H1 (cell line): ENCODE results near the gene CSF2RB. TPM values are rescaled to one million over a fixed set of nuclear protein-coding genes. Genes with fewer than 3 reads are reported as not detected.

Experiments
- BACH1 ChIP-seq: IDR thresholded peaks from 2 replicates; pipeline ENCODE4 v1.6.1; 2012; ENCODE audit warnings: low read length, improper control_type of control experiment
- BRCA1 ChIP-seq: IDR thresholded peaks from 2 replicates; pipeline ENCODE4 v1.6.1; 2012; ENCODE audit warnings: low read depth, low read length, improper control_type of control experiment
- CBX8 ChIP-seq: fragments of 300-800, 300-1000 bp; sonication (generic); IDR thresholded peaks from 2 replicates; pipeline ENCODE4 v1.7.1; 2016; ENCODE audit warnings: low read depth, low read length, borderline replicate concordance
- CTCF ChIP-seq, 3 experiments: IDR thresholded peaks; 1 replicate in 2 of 3; 2 replicates in 1 of 3; pipeline versions ENCODE4 v1.5.1 to v1.6.1; 2011; ENCODE audit warnings: low read length in 3 of 3, mild to moderate bottlenecking in 3 of 3, inconsistent platforms in 2 of 3, low read depth in 1 of 3, moderate library complexity in 1 of 3; ENCODE audit not compliant: insufficient read depth in 1 of 3; ENCODE audit errors: control extremely low read depth in 1 of 3
- NRF1 ChIP-seq: IDR thresholded peaks from 2 replicates; pipeline ENCODE4 v1.6.1; 2011; ENCODE audit warnings: mild to moderate bottlenecking, low read depth, low read length, improper control_type of control experiment
- SAP30 ChIP-seq: fragments of 300-600 bp; sonication (generic); IDR thresholded peaks from 2 replicates; pipeline ENCODE4 v1.7.1; 2012; ENCODE audit warnings: low read length, moderate library complexity, mild to moderate bottlenecking, inconsistent platforms; ENCODE audit not compliant: insufficient read depth, insufficient replicate concordance
- SP4 ChIP-seq: IDR thresholded peaks from 2 replicates; pipeline ENCODE4 v1.6.1; 2012; ENCODE audit warnings: low read length, inconsistent platforms
- TBP ChIP-seq: IDR thresholded peaks from 2 replicates; pipeline ENCODE4 v1.6.1; 2011; ENCODE audit warnings: low read depth, low read length, improper control_type of control experiment
- polyA plus RNA-seq, 7 experiments: library from polyadenylated mRNA; depleted of rRNA in 3 of 7; stranded (reverse) in 5 of 7; unstranded in 2 of 7; fragments of >200 nt in 5 of 7; fragments of 200-250 nt in 2 of 7; gene quantifications; 1 replicate in 5 of 7; 2 replicates in 1 of 7; 4 replicates in 1 of 7; pipeline versions ENCODE4 v1.2.1 to v1.2.3, GENCODE V29; 2011 to 2013; ENCODE audit warnings: missing spikeins in 2 of 7, mixed read lengths in 2 of 7
- total RNA-seq: library from RNA; stranded (reverse); fragmentation: NEBNext Ultra II Directional; extraction: Animal tissue kit (Norgen Biotek cat#: 25700); gene quantifications from 2 replicates; pipeline ENCODE4 v1.2.1, GENCODE V29; 2021

Gene CSF2RB
- total and polyA plus RNA-seq, 2 of the 8 experiments (the other 6 are each of a cell fraction or from before 2014, with no cell fraction given) = not detected

GRCh38 chr22:36935313-36935610 is 21.8 kb downstream of the CSF2RB start (continued):
- TF ChIP-seq CTCF (IDR thresholded peaks at IDR 0.05; ENCODE audit: control extremely low read depth in 1 of 3, insufficient read depth in 1 of 3, low read depth in 1 of 3, low read length in 3 of 3) (no peak), TBP (no peak), BRCA1 (no peak), SP4 (no peak), BACH1 (no peak), NRF1 (no peak), SAP30 (no peak), CBX8 (no peak)
